NCI-H2171 treated with DMSO at 0.1 percent for 48 hours (cell line): ENCODE measurements around the gene SPACA6.
A peak's percentile ranks its signal among the peaks of the same experiment; 100 is the strongest.

ENCODE experiments used
- DNase-seq: peaks from one replicate; lab custom pipeline; 2025; lab: John Stamatoyannopoulos, UW

Gene SPACA6

GRCh38 chr19:51689751-51690453, 3.2 kb upstream of the SPACA6 start:
- DNase-seq, result peak; percentile 17

GRCh38 chr19:51690454-51691073, 2.6 kb upstream of the SPACA6 start:
- DNase-seq, result peak; percentile 33

GRCh38 chr19:51691074-51691583, 2.0 kb upstream of the SPACA6 start:
- no peak for DNase-seq

- no peak for DNase-seq
These were observed 1.3 kb upstream of the SPACA6 start for GRCh38 chr19:51691584-51692428.

- DNase-seq, result no peak
These were observed 662 bp upstream of the SPACA6 start for GRCh38 chr19:51692468-51692867.

- no peak for DNase-seq
These were observed 689 bp downstream of the SPACA6 start for GRCh38 chr19:51693819-51694218.

GRCh38 chr19:51694318-51695085, 1.4 kb downstream of the SPACA6 start:
- DNase-seq, result no peak

GRCh38 chr19:51695088-51695487, 2.0 kb downstream of the SPACA6 start:
- DNase-seq, result no peak

GRCh38 chr19:51695702-51696315, 2.7 kb downstream of the SPACA6 start:
- DNase-seq, result no peak

GRCh38 chr19:51696606-51697005, 3.5 kb downstream of the SPACA6 start:
- no peak for DNase-seq

GRCh38 chr19:51697169-51697776, 4.1 kb downstream of the SPACA6 start:
- DNase-seq, result no peak

GRCh38 chr19:51698296-51698695, 5.2 kb downstream of the SPACA6 start:
- no peak for DNase-seq

- no peak for DNase-seq
These were observed 6.0 kb downstream of the SPACA6 start for GRCh38 chr19:51699170-51699569.

GRCh38 chr19:51701468-51702100, 8.5 kb downstream of the SPACA6 start:
- no peak for DNase-seq

- DNase-seq, result peak; percentile 32
These were observed 9.1 kb downstream of the SPACA6 start for GRCh38 chr19:51702103-51702824.

- DNase-seq, result peak; percentile 23
These were observed 9.9 kb downstream of the SPACA6 start for GRCh38 chr19:51702825-51703574.

- DNase-seq, result peak; percentile 84
These were observed 10.7 kb downstream of the SPACA6 start for GRCh38 chr19:51703575-51704515.

- DNase-seq, result no peak
These were observed 11.5 kb downstream of the SPACA6 start for GRCh38 chr19:51704626-51705025.
